Measurements from ENCODE around the gene C6.

DNA sequence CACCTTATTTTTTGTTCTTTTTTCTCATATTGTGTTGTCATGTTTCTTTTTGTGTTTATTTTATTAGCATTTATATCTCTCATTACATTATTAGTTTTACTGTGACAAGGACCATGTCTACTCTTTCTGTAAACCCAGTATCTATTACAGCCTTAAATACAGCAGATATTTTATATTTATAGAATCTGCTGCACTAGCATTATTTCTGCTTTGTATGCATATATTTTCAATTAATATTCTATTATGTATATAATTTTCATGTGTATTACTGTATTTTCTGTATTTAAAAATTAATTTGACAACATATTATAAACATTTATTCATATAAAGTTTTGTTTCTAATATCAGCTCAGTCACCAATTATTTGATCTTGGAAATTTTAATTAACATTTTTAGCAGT lies 19.5 kb upstream of the C6 start:
- TF ChIP-seq, protein P1, sequence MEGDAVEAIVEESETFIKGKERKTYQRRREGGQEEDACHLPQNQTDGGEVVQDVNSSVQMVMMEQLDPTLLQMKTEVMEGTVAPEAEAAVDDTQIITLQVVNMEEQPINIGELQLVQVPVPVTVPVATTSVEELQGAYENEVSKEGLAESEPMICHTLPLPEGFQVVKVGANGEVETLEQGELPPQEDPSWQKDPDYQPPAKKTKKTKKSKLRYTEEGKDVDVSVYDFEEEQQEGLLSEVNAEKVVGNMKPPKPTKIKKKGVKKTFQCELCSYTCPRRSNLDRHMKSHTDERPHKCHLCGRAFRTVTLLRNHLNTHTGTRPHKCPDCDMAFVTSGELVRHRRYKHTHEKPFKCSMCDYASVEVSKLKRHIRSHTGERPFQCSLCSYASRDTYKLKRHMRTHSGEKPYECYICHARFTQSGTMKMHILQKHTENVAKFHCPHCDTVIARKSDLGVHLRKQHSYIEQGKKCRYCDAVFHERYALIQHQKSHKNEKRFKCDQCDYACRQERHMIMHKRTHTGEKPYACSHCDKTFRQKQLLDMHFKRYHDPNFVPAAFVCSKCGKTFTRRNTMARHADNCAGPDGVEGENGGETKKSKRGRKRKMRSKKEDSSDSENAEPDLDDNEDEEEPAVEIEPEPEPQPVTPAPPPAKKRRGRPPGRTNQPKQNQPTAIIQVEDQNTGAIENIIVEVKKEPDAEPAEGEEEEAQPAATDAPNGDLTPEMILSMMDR (IDR thresholded peaks at IDR 0.05) = no peak
- no peak for TF ChIP-seq POLR2A (IDR thresholded peaks at IDR 0.05)

Measured in heart left ventricle (tissue), 13 donors.